NCI-H2196 (cell line): Measurements from ENCODE around the gene CIP2A.
"Not testable (repeated sequence)": the region's sequence is repeated elsewhere in the genome, so short reads cannot be mapped to it uniquely, and the experiment has no call there.

Experiments used
- DNase-seq: peaks from one replicate; lab custom pipeline; 2025; ENCODE audit not compliant: unreplicated experiment; lab: John Stamatoyannopoulos, UW

Gene CIP2A

GRCh38 chr3:108589081-108589997 lies at the start of gene CIP2A, which contains the start of gene DZIP3:
TSS of gene CIP2A (minus strand) at chr3:108589438. CDS start at chr3:108589375, 63 bp downstream.
TSS of gene DZIP3 (plus strand) at chr3:108589722. CDS start at chr3:108605407, 15,685 bp downstream.
- peak; percentile 91 for DNase-seq

GRCh38 chr3:108629974-108630373 lies 40.7 kb upstream of the CIP2A start:
- no peak for DNase-seq

GRCh38 chr3:108623504-108623903 lies 34.3 kb upstream of the CIP2A start:
- no peak for DNase-seq

GRCh38 chr3:108620250-108620649 lies 31.0 kb upstream of the CIP2A start:
- no peak for DNase-seq

GRCh38 chr3:108616090-108616489 lies 26.9 kb upstream of the CIP2A start:
- DNase-seq, result not testable (repeated sequence)

GRCh38 chr3:108610651-108611050 lies 21.4 kb upstream of the CIP2A start:
- no peak for DNase-seq

- DNase-seq, result no peak
Measured at GRCh38 chr3:108608750-108609149, 19.5 kb upstream of the CIP2A start.

GRCh38 chr3:108605491-108605890 lies 16.3 kb upstream of the CIP2A start:
- DNase-seq, result no peak

GRCh38 chr3:108605028-108605427 lies 15.8 kb upstream of the CIP2A start:
- DNase-seq, result no peak

- no peak for DNase-seq
Measured at GRCh38 chr3:108603691-108604090, 14.5 kb upstream of the CIP2A start.

GRCh38 chr3:108602935-108603294 lies 13.7 kb upstream of the CIP2A start:
- DNase-seq, result no peak

GRCh38 chr3:108602249-108602934 lies 13.2 kb upstream of the CIP2A start:
- no peak for DNase-seq

- no peak for DNase-seq
Measured at GRCh38 chr3:108599677-108600409, 10.6 kb upstream of the CIP2A start.

- DNase-seq, result no peak
Measured at GRCh38 chr3:108598375-108598774, 9.1 kb upstream of the CIP2A start.

- DNase-seq, result no peak
Measured at GRCh38 chr3:108595321-108595720, 6.1 kb upstream of the CIP2A start.

- DNase-seq, result no peak
Measured at GRCh38 chr3:108590460-108590859, 1.2 kb upstream of the CIP2A start.

- peak; percentile 49 for DNase-seq
Measured at GRCh38 chr3:108589998-108590323, 723 bp upstream of the CIP2A start.

GRCh38 chr3:108588601-108589000 lies 637 bp downstream of the CIP2A start:
- no peak for DNase-seq

GRCh38 chr3:108578064-108578463 lies 11.2 kb downstream of the CIP2A start:
- no peak for DNase-seq

GRCh38 chr3:108569336-108569735 lies 19.9 kb downstream of the CIP2A start:
- DNase-seq, result no peak

- no peak for DNase-seq
Measured at GRCh38 chr3:108566599-108566998, 22.6 kb downstream of the CIP2A start.

- DNase-seq, result no peak
Measured at GRCh38 chr3:108565506-108565905, 23.7 kb downstream of the CIP2A start.
